Measurements from ENCODE around the gene ZNHIT2.

DNA sequence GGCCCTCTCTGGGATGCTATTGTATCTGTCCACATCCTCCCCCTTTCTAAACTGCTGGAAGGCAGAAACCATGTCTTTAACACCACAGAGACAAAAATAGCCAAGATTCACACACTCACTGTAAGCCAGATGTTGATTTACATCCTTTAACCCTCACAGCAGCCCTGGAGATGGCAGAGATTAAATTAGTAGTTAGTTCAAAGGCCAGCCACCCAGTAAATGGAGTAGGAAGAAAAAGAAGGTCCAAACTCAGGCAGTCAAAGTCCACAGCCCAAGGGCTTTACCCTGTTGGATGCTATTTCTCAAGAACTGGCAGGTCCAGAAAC lies 2.1 kb upstream of the ZNHIT2 start:
- TF ChIP-seq POLR2A (IDR thresholded peaks at IDR 0.05) (no peak), CTCF (IDR thresholded peaks at IDR 0.05) (no peak)
